Globus pallidus (tissue), 1 donor: ENCODE results near the gene NEDD4L.
"Not testable (repeated sequence)": the region's sequence is repeated elsewhere in the genome, so short reads cannot be mapped to it uniquely, and the experiment has no call there.

Source experiments
- DNase-seq: peaks from one replicate; pipeline ENCODE4 v3.0.0-alpha.2; 2015; ENCODE audit warnings: low spot score

Gene NEDD4L

DNA sequence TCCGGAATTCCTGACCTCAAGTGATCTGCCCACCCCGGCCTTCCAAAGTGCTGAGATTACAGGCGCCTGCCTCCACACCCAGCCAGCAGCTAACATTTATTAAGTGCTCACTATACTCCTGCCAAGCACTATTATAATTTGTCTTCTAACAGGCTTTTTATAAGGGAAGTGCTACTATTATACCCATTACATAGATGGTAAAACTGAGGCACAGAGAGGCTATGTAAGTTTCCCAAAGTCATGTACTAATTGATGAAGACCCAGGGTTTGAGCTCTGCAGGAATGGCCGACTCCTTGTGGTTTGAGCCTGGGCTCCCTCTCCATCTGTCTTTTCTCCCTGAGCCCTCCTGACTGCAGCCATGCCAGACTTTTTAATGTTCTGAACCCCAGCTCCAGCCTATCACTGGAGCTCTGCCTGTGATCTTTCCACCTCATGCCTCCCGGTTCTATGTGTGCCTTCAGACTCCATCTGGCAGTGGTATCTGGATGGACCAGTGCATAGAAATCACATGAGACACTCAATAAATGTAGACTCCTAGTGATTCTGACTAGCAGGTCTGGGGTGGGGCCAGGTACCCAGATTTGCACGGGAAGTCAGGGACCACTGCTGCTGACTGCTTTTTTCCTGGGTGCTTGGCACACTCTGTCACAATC is 197.1 kb downstream of the NEDD4L start:
- no peak for DNase-seq

DNA sequence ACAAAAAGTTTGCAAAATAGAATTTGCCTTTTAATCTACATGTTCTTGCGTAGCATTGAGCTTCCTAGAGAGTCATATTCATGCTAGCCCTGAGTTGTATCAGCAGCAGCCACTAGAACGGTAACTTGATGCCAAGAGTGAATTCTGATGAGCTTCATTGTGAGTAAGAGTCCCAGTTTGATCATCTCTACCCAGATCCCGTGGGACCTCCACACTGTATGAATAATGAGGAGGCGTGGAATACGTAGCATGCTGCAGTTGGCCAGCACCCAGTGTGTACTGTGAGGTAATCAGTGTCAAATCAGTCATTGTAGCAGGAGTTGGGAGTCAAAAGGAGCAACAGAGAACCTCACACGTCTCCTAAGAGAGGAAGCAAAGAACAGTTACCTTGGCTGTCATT is 197.9 kb downstream of the NEDD4L start:
- DNase-seq = no peak

GRCh38 chr18:58242435-58242834 is 198.4 kb downstream of the NEDD4L start:
- DNase-seq = no peak

GRCh38 chr18:58242968-58243367 is 198.9 kb downstream of the NEDD4L start:
- DNase-seq = no peak

GRCh38 chr18:58243401-58243800 is 199.4 kb downstream of the NEDD4L start:
- no peak for DNase-seq

- DNase-seq = peak; percentile 20
Observed at GRCh38 chr18:58247363-58247834, 203.4 kb downstream of the NEDD4L start.

GRCh38 chr18:58249712-58250111 is 205.7 kb downstream of the NEDD4L start:
- DNase-seq = no peak

GRCh38 chr18:58251416-58251815 is 207.4 kb downstream of the NEDD4L start:
- DNase-seq = no peak

DNA sequence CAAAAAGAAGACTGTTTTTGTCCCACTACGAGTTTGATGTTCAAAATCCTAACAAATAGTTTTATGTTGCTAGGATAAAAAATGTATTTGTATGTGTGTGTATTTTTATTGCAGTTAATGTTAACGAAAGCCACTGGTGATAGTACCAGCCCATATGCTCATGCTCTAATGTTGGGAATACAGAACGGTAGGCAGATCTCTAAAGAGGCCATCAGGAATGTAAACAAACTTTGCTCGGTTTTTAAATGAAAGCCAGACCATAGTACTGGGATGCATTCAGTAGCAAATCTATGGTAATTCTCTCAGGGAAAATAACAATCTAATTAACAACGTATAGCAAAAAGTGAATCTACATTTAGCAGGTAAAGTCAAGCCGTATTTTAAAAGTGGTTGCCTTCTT is 208.1 kb downstream of the NEDD4L start:
- no peak for DNase-seq

GRCh38 chr18:58253318-58253717 is 209.3 kb downstream of the NEDD4L start:
- DNase-seq = no peak

DNA sequence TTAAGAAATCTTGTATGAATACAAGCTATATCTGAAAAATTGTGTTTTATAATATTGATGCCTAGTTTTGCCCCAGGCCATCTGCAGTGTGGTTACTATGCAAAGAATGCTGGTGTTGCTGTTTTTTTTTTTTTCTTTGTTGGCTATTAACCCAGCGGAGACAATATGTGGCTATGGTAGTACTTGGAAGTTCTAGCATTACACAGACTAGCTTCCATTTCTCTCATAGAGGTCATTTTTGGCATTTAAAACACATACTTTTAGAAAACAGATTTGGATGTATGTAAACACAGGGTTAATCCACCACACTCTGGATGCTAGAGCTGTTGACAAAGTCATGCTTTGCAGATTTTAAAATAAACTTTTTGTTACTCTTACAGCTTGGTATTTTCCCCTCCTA is 209.8 kb downstream of the NEDD4L start:
- DNase-seq = no peak

DNA sequence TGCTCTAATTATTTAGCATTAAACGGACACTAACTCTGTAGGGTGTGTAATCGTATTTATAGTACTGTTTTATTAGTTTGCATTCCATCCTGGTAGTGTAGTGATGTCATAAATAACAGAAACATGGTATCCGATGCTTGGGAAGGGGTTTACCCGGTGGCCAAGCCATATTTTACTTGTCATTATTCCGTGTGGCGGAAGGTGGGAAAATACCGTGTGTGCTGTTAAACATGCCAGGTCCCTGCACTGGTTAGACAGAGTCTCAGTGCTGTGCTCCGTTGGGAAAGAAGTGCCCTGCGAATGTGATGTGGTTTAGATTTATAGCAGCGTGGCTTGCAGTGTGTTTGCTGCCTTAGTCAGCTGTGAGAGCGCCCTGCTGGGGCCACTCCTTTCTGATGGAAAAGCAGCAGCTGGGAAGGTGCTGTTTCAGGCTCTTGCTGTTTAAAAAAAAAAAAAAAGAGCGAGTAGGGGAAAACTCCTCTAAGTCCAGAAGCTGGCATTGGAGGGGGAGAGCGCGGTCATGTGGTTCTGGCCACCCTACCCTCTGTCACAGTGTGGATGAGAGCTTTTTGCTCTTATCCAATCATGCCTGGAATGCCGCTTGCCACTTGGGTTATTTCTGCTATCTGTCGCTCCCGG is 211.0 kb downstream of the NEDD4L start:
- DNase-seq = no peak

- no peak for DNase-seq
Observed at GRCh38 chr18:58255701-58256311, 211.8 kb downstream of the NEDD4L start.

GRCh38 chr18:58256316-58257080 is 212.5 kb downstream of the NEDD4L start:
- no peak for DNase-seq

DNA sequence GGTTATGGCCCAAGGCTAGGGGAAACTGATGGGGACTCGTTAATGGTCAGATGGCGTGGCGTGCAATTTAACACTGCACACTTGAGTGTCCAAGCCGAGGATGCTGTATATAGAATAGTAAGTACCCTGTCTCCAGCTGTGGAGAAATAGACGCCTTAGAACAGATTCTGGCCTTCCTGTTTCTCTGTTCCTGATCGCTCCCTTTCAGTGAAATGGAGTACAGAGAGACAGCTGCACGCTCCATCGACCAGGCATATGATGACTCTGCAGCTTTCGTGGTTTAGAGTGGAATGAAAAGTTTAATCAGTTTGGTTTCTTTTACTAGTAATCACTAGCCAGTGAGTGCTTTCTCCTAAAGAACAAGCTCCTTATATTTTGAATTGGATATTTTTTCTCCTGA is 213.4 kb downstream of the NEDD4L start:
- DNase-seq = no peak

DNA sequence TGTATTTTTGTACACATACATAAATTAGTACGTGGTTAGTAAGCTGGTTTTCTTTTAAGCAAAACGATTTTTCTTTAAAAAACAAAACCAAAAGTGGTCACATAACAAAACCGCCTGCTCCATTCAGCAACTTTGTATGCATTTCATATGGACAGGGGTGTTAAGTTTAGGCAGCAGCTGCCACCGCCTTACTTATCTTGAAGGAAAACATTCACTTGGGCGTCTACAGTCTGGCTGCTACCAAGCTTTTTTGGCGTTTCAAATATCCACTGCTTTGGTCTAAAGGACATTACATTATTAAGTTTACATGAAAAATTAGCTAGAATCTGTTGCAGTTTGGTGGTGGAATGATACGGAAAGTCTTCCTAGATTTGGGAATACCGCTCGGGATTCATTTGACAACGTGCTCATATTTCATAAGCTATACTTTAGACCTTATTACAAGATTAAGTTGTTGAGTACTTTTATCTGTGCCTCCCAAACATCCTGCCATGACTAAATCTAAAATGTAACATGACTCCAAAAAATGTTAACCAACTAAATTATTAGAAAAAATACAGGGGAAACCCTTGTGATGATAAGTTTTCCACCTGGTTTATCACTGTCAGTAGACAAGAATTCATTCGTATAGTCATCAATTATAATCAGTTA is 214.8 kb downstream of the NEDD4L start:
- no peak for DNase-seq

DNA sequence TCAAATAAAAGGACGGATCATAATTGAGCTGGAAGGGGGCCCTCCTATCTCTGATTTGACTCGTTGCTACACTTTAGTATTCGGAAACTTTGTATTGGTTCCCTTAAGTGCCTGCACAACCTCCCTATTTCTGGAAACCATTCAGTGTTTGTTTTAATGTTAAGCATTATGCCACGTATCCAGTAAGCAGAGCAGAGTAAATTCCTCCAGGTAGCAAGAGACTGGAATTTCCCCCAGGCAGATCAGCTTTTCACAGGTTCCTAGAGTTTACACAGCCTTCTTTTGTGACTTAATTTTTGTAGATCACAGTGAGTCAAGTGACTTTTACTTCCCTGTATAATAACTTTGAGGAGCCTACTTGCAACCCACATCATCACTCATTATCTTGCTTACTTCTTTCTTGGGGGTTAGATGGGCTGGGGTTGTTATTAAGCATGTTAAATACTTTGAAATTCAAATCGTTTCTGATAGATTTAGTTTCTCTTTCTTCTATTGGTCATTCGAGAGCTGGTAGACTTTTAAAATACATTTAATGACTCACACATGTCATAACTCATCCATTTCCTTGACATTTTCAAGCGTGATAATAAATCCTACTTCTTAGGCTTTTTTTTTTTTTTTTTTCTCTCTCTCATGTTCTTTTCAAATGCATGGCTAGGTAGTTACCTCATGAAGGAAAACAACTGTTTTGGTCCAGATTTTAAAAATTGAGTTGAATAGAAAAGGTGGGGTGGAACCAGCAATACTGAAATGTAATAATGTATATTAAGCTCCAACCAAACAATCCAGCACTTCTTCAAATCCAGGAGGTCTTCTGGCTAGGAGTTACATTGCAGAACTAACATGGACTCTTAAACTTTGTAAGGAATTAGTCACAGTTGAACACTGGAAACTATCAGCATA is 219.3 kb downstream of the NEDD4L start:
- DNase-seq = no peak

DNA sequence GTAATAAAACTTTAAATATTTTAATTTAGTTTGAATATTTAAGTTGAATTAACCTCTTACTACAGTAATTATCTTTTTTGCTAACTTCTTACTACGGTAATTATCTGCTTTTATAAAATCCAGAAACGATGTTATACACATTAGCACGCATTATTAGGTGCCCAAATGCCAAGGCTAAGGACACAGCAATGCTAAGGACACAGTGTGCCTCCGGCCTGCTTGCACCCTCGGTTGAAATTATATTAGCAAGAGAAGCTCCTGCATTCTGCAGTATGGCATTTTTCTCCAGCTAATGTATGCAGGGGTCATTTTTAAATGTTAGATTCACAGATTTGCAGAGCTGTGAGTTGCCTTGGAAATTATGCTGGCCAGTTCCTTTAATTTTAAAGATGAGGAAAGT is 220.0 kb downstream of the NEDD4L start:
- no peak for DNase-seq

- no peak for DNase-seq
Observed at GRCh38 chr18:58264840-58265239, 220.8 kb downstream of the NEDD4L start.

- DNase-seq = not testable (repeated sequence)
Observed at GRCh38 chr18:58265489-58265888, 221.5 kb downstream of the NEDD4L start.

DNA sequence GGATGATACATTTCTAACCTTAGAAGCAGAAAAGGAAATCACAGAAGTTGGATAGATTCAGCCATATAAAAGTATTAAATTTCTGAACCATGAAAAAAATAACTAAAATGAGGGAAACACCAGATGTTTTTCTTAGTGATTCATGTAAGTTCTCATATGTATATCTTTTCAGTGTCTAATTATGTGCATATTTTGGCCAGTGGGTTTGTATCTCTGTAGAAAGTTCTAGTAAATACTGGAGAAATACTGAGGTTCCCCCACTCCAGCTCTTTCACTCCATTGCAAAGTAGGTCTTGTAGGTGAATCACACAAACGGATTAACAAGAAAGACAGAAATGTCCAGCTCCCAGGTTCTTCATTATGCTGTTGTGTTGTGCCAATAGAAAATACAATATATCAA is 222.3 kb downstream of the NEDD4L start:
- DNase-seq = no peak
